Measurements from ENCODE around the gene ERMAP.

ERMAP gene

GRCh38 chr1:42876009-42876408, 59.1 kb downstream of the ERMAP start:
- DNase-seq (ENCODE audit: low spot score): no peak

DNA sequence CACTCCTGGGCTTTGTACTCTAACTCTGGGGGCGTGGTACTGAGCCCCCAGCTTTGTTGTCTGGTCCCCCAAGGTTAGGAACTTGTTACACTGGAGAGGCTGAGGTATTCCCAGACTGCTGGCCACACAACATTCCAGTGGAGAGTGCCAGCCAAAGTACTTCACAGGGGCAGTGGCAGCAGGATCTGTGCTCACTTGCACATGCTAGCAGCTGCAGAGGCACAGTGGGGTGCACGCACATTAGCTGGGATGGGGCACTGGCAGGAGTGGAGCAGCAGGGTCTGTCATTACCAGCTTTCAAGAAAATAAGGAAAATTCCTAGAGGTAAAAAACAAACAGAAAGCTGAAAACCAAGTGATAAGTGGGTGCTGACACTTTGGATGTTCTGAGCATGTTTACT, 60.5 kb downstream of the ERMAP start:
- DNase-seq (ENCODE audit: low spot score): no peak

DNA sequence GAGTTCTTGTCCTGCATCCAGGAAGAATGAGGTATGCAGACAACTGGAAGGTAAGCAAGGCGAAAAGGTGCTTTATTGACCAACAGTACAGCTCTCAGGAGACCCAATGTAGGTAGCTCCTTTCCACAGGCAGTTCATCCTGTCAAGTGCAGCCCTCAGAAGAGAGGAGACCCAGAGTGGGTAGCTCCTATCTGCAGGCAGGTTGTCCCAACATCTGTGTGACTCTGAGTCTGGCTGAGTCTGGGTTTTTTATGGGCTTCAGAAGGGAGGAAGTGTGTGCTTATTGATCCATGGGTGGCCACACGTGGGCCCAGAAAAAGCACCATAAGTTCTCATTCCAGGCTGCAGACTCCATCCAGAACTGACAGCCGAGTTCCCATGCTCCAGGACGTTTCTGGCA, 63.5 kb downstream of the ERMAP start:
- no peak for DNase-seq (ENCODE audit: low spot score)

- no peak for DNase-seq (ENCODE audit: low spot score)
Observed at GRCh38 chr1:42886046-42886739, 69.3 kb downstream of the ERMAP start.

- no peak for DNase-seq (ENCODE audit: low spot score)
Observed at GRCh38 chr1:42886800-42887199, 69.9 kb downstream of the ERMAP start.

GRCh38 chr1:42887366-42887765, 70.4 kb downstream of the ERMAP start:
- DNase-seq (ENCODE audit: low spot score): no peak

DNA sequence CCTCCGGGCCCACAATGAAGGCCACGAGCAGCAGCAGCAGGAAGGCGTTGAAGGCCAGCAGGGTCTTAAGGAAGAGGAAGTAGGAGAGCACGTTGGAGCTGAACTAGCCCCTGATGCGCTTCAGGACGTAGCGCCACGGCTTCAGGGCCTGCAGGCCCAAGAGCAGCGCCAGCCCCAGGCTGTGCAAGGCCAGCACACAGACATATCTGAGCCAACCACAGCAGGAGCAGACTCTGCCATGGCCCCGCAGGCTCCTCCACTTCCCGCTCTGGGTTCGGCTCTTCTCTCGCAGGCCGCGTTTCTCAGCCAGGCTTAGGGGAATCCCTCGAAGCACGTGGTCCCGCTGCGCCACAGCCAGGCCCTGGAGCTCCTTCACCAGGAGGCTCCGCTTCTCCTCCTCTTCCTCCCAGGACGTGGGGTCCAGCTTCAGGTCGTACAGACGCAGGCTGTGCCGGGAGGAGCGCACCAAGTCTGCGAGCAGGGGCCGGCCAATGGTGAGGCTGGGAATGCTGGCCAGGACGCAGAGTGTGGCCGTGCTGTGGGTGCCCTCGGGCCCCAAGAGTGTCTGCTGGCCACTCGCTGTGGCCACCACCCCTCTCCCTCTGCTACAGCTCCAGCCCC, 71.2 kb downstream of the ERMAP start:
- DNase-seq (ENCODE audit: low spot score): no peak

GRCh38 chr1:42889264-42889663, 72.3 kb downstream of the ERMAP start:
- DNase-seq (ENCODE audit: low spot score): no peak

- no peak for DNase-seq (ENCODE audit: low spot score)
Observed at GRCh38 chr1:42891465-42892138, 74.7 kb downstream of the ERMAP start.
